ENCODE results near the gene PPM1H. TPM values are rescaled to one million over a fixed set of nuclear protein-coding genes. Genes with fewer than 3 reads are reported as not detected.

The PPM1H gene
- total and polyA plus RNA-seq, 10 of the 15 experiments (the other 5 are each of a cell fraction or from before 2014, with no cell fraction given): 0.11 to 0.83 (median 0.49) TPM

GRCh38 chr12:62827855-62828254, 107.1 kb downstream of the PPM1H start:
- no peaks in the 10 kb centered on the region for H3K36me3 ChIP-seq (ENCODE audit: control insufficient read depth in 2 of 2, insufficient read depth in 2 of 2, low read length in 1 of 2)
- POLR2A ChIA-PET: no interaction called here
- H3K27me3 ChIP-seq (replicated peaks in 1 of 2; ENCODE audit: control insufficient read depth in 2 of 2, insufficient read depth in 2 of 2, low read length in 1 of 2): no peaks in the 10 kb centered on the region; a peak in 1 of 4 replicates
- WGBS (ENCODE audit: insufficient coverage, insufficient replicate concordance, low lambda C conversion rate, missing lambda C conversion rate): 0% methylated on average over 2 of the region's 2 CpGs
- in situ Hi-C loops (cut with MboI) (no loop called here), intact Hi-C loops (cut with micrococcal nuclease; ENCODE audit: unreplicated experiment) (no loop called here)
- BruUV-seq (replicated peaks): no TSS peak
- no peaks in the 10 kb centered on the region for H3K9me3 ChIP-seq (replicated peaks; ENCODE audit: control insufficient read depth, insufficient read depth, low read length)
- H3K27ac ChIP-seq (ENCODE audit: control insufficient read depth, insufficient read depth): no peak overlapping the region
- H2AFZ ChIP-seq (ENCODE audit: control insufficient read depth, low read depth, low read length): no peak overlapping the region
- no peak for TF ChIP-seq NFIC (IDR thresholded peaks at IDR 0.05; ENCODE audit: low read depth, low read length)
- TF ChIP-seq EED (IDR thresholded peaks at IDR 0.05; ENCODE audit: low read depth): no peak
- TF ChIP-seq MAX (IDR thresholded peaks at IDR 0.05; ENCODE audit: low read depth, low read length): no peak
- TF ChIP-seq RUNX3 (IDR thresholded peaks at IDR 0.05; ENCODE audit: low read length): no peak
- no peak for TF ChIP-seq NBN (IDR thresholded peaks at IDR 0.05)
- no peak for TF ChIP-seq NFXL1 (IDR thresholded peaks at IDR 0.05; ENCODE audit: borderline replicate concordance)
- TF ChIP-seq RFX5 (IDR thresholded peaks at IDR 0.05; ENCODE audit: low read depth, low read length): no peak
- no peak for TF ChIP-seq TARDBP (IDR thresholded peaks at IDR 0.05; ENCODE audit: borderline replicate concordance)
- no peak for TF ChIP-seq JUNB (IDR thresholded peaks at IDR 0.05)
- TF ChIP-seq PBX3 (IDR thresholded peaks at IDR 0.05; ENCODE audit: insufficient replicate concordance, low read depth, low read length): no peak
- TF ChIP-seq ZBTB40 (IDR thresholded peaks at IDR 0.05; ENCODE audit: borderline replicate concordance): no peak
- no peak for TF ChIP-seq EZH2 (IDR thresholded peaks at IDR 0.05; ENCODE audit: borderline replicate concordance, control insufficient read depth, low read depth, low read length)
- no peak for TF ChIP-seq ATF7 (IDR thresholded peaks at IDR 0.05; ENCODE audit: low read depth)
- TF ChIP-seq RBBP5 (conservative IDR thresholded peaks at IDR 0.05): no peak
- no peaks in the 10 kb centered on the region for H3K79me2 ChIP-seq (ENCODE audit: control insufficient read depth, insufficient read depth, low read length)
- FAIRE-seq: no peak
- no peak overlapping the region for H3K4me3 ChIP-seq
- no peak overlapping the region for H3K9ac ChIP-seq (ENCODE audit: control insufficient read depth, insufficient read depth, low read length)
- SMC1A ChIA-PET (ENCODE audit: uncharacterized antibody, unreplicated experiment): no interaction called here
- DNase-seq (ENCODE audit: low read depth, low spot score): no peak
- RAD21 ChIA-PET (ENCODE audit: unreplicated experiment): no interaction called here
- H3K4me1 ChIP-seq (ENCODE audit: control insufficient read depth, insufficient read depth, low read length): no peaks in the 10 kb centered on the region
- CTCF ChIA-PET: interaction anchor here (1.7 kb wide), 1 partner anchor 14 kb away, joined by 4 read pairs; no protein-coding TSS in a partner anchor
- H3K4me2 ChIP-seq (ENCODE audit: control insufficient read depth, insufficient read depth): no peak overlapping the region
- no peak for ATAC-seq
- H4K20me1 ChIP-seq (ENCODE audit: control insufficient read depth, insufficient read depth): no peaks in the 10 kb centered on the region

All from GM12878 (cell line).